Caco-2 (cell line): ENCODE results near the gene COMMD2. TPM values are rescaled to one million over a fixed set of nuclear protein-coding genes. Genes with fewer than 3 reads are reported as not detected.

Source experiments
- BruUV-seq: library from RNA; stranded (reverse); fragments of 400-500 nt; replicated peaks from 2 replicates; lab custom pipeline; 2021; lab: Mats Ljungman, UMichigan
- CTCF ChIA-PET: fragments of 300-600 bp; sonication (Branson Sonifier 250); formaldehyde crosslinking; loops from one replicate; lab custom pipeline; 2022; ENCODE audit warnings: antibody characterized with exemption; lab: Charles Lee
- POLR2A ChIA-PET: fragments of 300-600 bp; sonication (Branson Sonifier 250); formaldehyde crosslinking; loops from one replicate; lab custom pipeline; 2022; ENCODE audit warnings: antibody characterized with exemption; lab: Charles Lee
- DNase-seq, 2 experiments: peaks; one replicate each; pipeline versions ENCODE4 v3.0.0 to v3.0.0-alpha.2; 2020 to 2022
- H3K27me3 ChIP-seq: replicated peaks from 2 replicates; pipeline ENCODE4 v1.6.0; 2011; ENCODE audit warnings: low read length; ENCODE audit not compliant: control insufficient read depth, insufficient read depth
- H3K36me3 ChIP-seq: 2 replicates; pipeline ENCODE4 v1.5.1; 2011; ENCODE audit warnings: low read length; ENCODE audit not compliant: control insufficient read depth, insufficient read depth
- H3K4me1 ChIP-seq: fragments of 250-450 bp; sonication (Bioruptor Pico); 2 replicates; pipeline ENCODE4 v1.5.1; 2020; ENCODE audit warnings: mild to moderate bottlenecking
- H3K4me3 ChIP-seq: 2 replicates; pipeline ENCODE4 v1.5.1; 2011; ENCODE audit warnings: low read depth, mild to moderate bottlenecking, control low read depth, low read length
- H3K9me3 ChIP-seq: fragments of 250-450 bp; sonication (Bioruptor Pico); 2 replicates; pipeline ENCODE4 v1.5.1; 2020; ENCODE audit warnings: mild to moderate bottlenecking, moderate library complexity
- H3K27ac Mint-ChIP-seq: one replicate; pipeline ENCODE4 v1.8.0; 2022; ENCODE audit warnings: mixed read lengths; ENCODE audit not compliant: unreplicated experiment
- H3K27me3 Mint-ChIP-seq: one replicate; pipeline ENCODE4 v1.8.0; 2022; ENCODE audit warnings: mixed read lengths; ENCODE audit not compliant: insufficient read depth, unreplicated experiment
- H3K36me3 Mint-ChIP-seq: one replicate; pipeline ENCODE4 v1.8.0; 2022; ENCODE audit warnings: mild to moderate bottlenecking, mixed read lengths; ENCODE audit not compliant: insufficient read depth, unreplicated experiment
- H3K4me1 Mint-ChIP-seq: one replicate; pipeline ENCODE4 v1.8.0; 2022; ENCODE audit warnings: low read depth, mixed read lengths; ENCODE audit not compliant: unreplicated experiment
- H3K4me3 Mint-ChIP-seq: one replicate; pipeline ENCODE4 v1.8.0; 2022; ENCODE audit warnings: mild to moderate bottlenecking, moderate library complexity, mixed read lengths; ENCODE audit not compliant: unreplicated experiment
- H3K9me3 Mint-ChIP-seq: one replicate; pipeline ENCODE4 v1.8.0; 2022; ENCODE audit warnings: mixed read lengths; ENCODE audit not compliant: unreplicated experiment
- intact Hi-C: fragments of 100-400 bp; cut with micrococcal nuclease; formaldehyde crosslinking; loops from one replicate; pipeline ENCODE4 v1.10.0; 2022; ENCODE audit not compliant: unreplicated experiment
- total RNA-seq: library from RNA; stranded (reverse); gene quantifications from 2 replicates; pipeline ENCODE4 v1.2.3, GENCODE V29; 2022
- TF ChIP-seq, protein P1 (sequence below), 2 experiments: fragments of 200-600 bp in 1 of 2; IDR thresholded peaks; 1 replicate in 1 of 2; 2 replicates in 1 of 2; pipeline versions ENCODE4 v1.5.1 to v1.8.0; 2011 to 2022; ENCODE audit warnings: antibody characterized with exemption in 1 of 2, control low read depth in 1 of 2, inconsistent platforms in 1 of 2, low read depth in 1 of 2, low read length in 1 of 2, mild to moderate bottlenecking in 1 of 2, moderate library complexity in 1 of 2; ENCODE audit not compliant: insufficient read depth in 1 of 2, severe bottlenecking in 1 of 2, unreplicated experiment in 1 of 2

COMMD2 gene
- total RNA-seq, 1 experiment from 2014 or later, result 42.6 TPM

DNA sequence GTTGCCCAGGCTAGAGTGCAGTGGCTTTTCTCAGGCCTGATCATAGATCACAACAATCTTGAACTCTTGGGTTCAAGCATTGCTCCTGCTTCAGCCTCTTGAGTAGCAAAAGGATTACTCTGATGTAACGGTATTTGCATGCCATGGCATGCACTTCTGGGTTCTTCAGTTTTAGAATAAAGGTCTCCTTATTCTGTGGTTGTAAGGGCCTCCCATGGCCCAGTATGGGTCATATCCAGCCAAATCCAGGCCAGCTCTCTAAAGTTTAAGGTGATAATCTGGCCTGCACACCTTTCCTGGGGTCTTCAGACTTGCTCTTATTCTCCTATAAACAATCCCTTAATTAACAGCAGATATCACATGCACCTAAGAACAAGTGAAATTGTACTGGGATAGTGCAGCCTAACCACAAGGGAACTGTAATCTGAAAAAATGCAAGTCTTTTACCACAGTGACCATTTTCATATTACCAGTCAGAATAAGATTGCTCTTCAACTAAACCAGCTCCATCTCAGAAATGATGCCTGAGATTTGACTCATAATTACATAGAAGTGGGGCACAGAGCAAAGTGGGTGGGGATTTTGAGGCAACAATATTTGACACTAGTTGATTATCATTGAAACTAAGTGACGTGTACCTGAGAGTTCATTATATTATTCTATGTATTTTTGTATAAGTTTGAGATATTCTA lies 25.4 kb downstream of the COMMD2 start:
- H3K27me3 ChIP-seq, result no peaks in the 10 kb centered on the region
- H3K36me3 ChIP-seq, result no peaks in the 10 kb centered on the region
- Mint-ChIP-seq H3K36me3 (no peaks in the 10 kb centered on the region), H3K27ac (no peak overlapping the region), H3K9me3 (peaks cover 11% of the 10 kb centered on the region), H3K4me1 (no peaks in the 10 kb centered on the region), H3K4me3 (no peak overlapping the region), H3K27me3 (no peaks in the 10 kb centered on the region)
- no peak overlapping the region for H3K4me3 ChIP-seq
- BruUV-seq, result no TSS peak
- 0 out of 2 replicates have a peak, but pooled peaks cover 2% of the 10 kb centered on the region for H3K9me3 ChIP-seq
- H3K4me1 ChIP-seq, result no peaks in the 10 kb centered on the region
- DNase-seq, result no peak
- ChIA-PET POLR2A (no interaction called here), CTCF (no interaction called here)
- TF ChIP-seq, protein P1, sequence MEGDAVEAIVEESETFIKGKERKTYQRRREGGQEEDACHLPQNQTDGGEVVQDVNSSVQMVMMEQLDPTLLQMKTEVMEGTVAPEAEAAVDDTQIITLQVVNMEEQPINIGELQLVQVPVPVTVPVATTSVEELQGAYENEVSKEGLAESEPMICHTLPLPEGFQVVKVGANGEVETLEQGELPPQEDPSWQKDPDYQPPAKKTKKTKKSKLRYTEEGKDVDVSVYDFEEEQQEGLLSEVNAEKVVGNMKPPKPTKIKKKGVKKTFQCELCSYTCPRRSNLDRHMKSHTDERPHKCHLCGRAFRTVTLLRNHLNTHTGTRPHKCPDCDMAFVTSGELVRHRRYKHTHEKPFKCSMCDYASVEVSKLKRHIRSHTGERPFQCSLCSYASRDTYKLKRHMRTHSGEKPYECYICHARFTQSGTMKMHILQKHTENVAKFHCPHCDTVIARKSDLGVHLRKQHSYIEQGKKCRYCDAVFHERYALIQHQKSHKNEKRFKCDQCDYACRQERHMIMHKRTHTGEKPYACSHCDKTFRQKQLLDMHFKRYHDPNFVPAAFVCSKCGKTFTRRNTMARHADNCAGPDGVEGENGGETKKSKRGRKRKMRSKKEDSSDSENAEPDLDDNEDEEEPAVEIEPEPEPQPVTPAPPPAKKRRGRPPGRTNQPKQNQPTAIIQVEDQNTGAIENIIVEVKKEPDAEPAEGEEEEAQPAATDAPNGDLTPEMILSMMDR (IDR thresholded peaks at IDR 0.05; ENCODE audit: insufficient read depth in 1 of 2, low read depth in 1 of 2, low read length in 1 of 2, severe bottlenecking in 1 of 2, unreplicated experiment in 1 of 2), result no peak
- intact Hi-C loops, result no loop called here

DNA sequence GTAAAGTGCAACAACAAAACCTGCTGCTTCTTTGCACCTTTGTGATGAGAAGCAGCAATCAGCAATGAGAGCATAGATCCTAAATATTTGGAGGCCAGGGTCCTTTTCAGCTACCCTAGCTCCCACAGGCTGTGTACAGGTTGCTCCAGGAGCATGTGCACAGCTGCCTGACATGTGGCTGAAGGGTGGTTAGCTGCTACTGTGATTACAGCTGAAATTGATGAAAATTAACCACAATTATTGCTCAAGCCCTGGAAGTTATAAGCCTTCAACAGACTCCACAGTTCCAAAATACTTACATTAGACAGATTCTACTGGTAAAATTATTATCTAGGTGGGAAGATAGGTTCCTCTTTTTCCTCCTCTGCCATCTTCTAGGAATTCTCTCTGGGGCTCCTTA lies 28.5 kb downstream of the COMMD2 start:
- Histone ChIP-seq H3K27me3 (no peaks in the 10 kb centered on the region), H3K4me3 (no peak overlapping the region), H3K36me3 (no peaks in the 10 kb centered on the region), H3K4me1 (no peaks in the 10 kb centered on the region), H3K9me3 (peaks cover 20% of the 10 kb centered on the region; the same call in 1 of the 2 replicates)
- Mint-ChIP-seq H3K9me3 (peaks cover 13% of the 10 kb centered on the region), H3K36me3 (no peaks in the 10 kb centered on the region), H3K27me3 (no peaks in the 10 kb centered on the region), H3K4me3 (no peak overlapping the region), H3K4me1 (no peaks in the 10 kb centered on the region), H3K27ac (no peak overlapping the region)
- DNase-seq, result no peak
- TF ChIP-seq, protein P1 (IDR thresholded peaks at IDR 0.05; ENCODE audit: insufficient read depth in 1 of 2, low read depth in 1 of 2, low read length in 1 of 2, severe bottlenecking in 1 of 2, unreplicated experiment in 1 of 2), result no peak
- ChIA-PET CTCF (no interaction called here), POLR2A (no interaction called here)
- BruUV-seq, result no TSS peak
- intact Hi-C loops, result no loop called here

DNA sequence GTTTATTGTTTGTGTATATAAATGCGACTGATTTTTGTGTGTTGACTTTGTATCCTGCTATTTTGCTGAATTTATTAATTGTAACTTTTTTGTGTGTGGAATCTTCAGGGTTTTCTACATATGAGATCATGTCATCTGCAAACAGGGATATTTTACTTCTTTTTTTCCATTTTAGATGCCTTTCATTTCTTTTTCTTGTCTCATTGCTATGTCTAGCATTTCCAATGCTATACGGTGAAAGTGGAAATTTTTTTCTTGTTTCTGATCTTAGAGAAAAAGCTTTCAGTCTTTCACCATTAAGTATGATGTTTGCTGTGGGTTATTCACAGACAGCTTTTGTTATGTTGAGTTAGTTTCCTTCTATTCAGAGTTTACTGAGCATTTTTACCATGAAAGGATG lies 31.4 kb downstream of the COMMD2 start:
- Mint-ChIP-seq H3K4me1 (no peaks in the 10 kb centered on the region), H3K27ac (no peak overlapping the region), H3K9me3 (peaks cover 13% of the 10 kb centered on the region), H3K36me3 (no peaks in the 10 kb centered on the region), H3K27me3 (no peaks in the 10 kb centered on the region), H3K4me3 (no peak overlapping the region)
- no peaks in the 10 kb centered on the region for H3K27me3 ChIP-seq
- no peaks in the 10 kb centered on the region for H3K36me3 ChIP-seq
- POLR2A ChIA-PET, result no interaction called here
- no peak overlapping the region for H3K4me3 ChIP-seq
- peaks cover 20% of the 10 kb centered on the region; the same call in 1 of the 2 replicates for H3K9me3 ChIP-seq
- TF ChIP-seq, protein P1 (IDR thresholded peaks at IDR 0.05; ENCODE audit: insufficient read depth in 1 of 2, low read depth in 1 of 2, low read length in 1 of 2, severe bottlenecking in 1 of 2, unreplicated experiment in 1 of 2), result no peak
- CTCF ChIA-PET, result no interaction called here
- BruUV-seq, result no TSS peak
- no peak for DNase-seq
- H3K4me1 ChIP-seq, result no peaks in the 10 kb centered on the region
- intact Hi-C loops, result no loop called here
